DMS153 treated with DMSO at 0.1 percent for 48 hours (cell line): ENCODE results near the gene MRPL43.
"Not testable (repeated sequence)": the region's sequence is repeated elsewhere in the genome, so short reads cannot be mapped to it uniquely, and the experiment has no call there.

ENCODE experiments used
- DNase-seq: peaks from one replicate; lab custom pipeline; 2025; ENCODE audit not compliant: unreplicated experiment; lab: John Stamatoyannopoulos, UW

MRPL43 gene

GRCh38 chr10:100986952-100987684 lies at the start of gene MRPL43, which contains the start of gene TWNK:
MRPL43 (minus strand) TSS chr10:100987497; CDS start chr10:100987443, 54 bp downstream.
TWNK (plus strand) TSS chr10:100987543; CDS start chr10:100988211, 668 bp downstream.
- peak; percentile 42 for DNase-seq

DNA sequence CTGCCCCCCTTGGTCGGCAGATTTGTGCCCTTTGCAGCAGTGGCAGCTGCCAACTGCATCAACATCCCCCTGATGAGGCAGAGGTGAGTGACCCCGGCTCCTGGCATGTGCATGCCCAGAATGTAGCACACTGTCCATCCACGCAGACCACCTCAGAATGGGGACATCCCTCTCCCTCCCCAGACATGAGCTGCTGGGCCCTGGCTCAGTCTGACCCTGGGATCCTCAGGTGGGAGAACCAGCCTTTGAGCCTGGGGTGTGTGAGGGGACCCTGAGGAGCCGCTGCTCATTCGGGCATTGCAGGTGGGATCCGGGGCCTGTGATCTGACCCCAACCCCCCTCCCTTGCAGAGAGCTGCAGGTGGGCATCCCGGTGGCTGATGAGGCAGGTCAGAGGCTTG lies 49.4 kb upstream of the MRPL43 start:
- DNase-seq = no peak

GRCh38 chr10:101035916-101036702 lies 48.8 kb upstream of the MRPL43 start:
- no peak for DNase-seq

DNA sequence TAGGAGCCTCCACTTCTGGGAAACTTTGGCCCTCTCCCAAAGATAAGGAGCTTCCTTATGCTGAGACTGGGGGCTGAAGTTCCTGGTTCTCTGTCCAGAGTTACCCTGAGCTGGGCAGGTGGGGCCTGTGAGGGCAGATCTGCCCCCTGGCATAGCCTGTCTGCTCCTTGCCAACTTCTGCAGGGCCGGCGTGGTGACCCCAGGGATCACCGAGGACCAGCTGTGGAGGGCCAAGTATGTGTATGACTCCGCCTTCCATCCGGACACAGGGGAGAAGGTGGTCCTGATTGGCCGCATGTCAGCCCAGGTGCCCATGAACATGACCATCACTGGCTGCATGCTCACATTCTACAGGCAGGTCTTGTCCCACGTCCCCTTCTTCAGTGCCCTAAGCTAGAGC lies 48.0 kb upstream of the MRPL43 start:
- no peak for DNase-seq

- DNase-seq = not testable (repeated sequence)
These were observed 47.1 kb upstream of the MRPL43 start for GRCh38 chr10:101034404-101034803.

- DNase-seq = no peak
These were observed 46.0 kb upstream of the MRPL43 start for GRCh38 chr10:101033276-101033675.

GRCh38 chr10:101032637-101033224 lies 45.4 kb upstream of the MRPL43 start:
- no peak for DNase-seq

DNA sequence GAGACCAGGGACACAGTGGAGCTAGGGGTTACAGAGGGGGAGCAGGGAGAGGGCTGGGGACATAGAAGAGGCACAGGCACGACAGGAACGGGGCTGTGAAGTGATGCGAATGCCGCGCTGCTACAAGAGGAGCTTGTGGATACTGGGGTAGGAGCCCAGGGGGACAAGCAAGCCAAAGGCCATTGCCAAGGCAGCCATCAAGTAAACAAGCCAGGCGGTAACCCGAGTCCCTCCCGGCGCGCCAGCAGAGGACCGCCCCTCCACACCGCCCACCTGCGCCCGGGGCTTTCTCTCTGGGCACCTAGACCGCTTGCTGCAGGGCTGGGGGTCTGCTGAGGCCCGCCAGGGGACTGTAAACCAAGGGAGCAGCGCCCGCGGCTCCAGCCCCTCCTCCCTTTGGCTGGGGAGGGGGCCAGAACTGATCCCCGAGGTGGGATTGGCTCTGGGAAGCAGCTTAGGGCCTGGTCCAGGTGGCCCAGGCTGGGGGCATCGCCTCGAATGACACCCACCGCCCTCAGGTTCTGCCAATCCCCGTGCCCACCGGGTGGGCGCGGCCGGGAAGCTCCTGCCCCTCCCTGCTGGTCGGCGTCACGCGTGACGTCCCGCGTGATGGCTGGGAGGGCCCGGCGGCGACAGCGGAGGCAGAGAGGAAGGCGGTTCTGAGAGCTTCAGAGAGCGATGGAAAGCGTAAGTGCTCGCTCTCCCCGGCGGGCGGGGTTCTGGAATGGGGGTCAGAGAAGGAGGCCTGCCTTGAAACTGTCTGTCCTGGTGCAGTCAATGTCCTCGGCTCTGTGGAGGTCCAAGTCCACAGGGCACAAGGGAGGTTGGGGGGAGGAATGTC lies 44.7 kb upstream of the MRPL43 start:
- DNase-seq = peak; percentile 21

GRCh38 chr10:101031128-101031795 lies 44.0 kb upstream of the MRPL43 start, which contains the start of the genes PDZD7 and SFXN3:
PDZD7 (minus strand) TSS chr10:101031129; CDS start chr10:101030219, 910 bp downstream.
SFXN3 (plus strand) TSS chr10:101031234; CDS start chr10:101034695, 3,461 bp downstream.
- DNase-seq = peak; percentile 90

DNA sequence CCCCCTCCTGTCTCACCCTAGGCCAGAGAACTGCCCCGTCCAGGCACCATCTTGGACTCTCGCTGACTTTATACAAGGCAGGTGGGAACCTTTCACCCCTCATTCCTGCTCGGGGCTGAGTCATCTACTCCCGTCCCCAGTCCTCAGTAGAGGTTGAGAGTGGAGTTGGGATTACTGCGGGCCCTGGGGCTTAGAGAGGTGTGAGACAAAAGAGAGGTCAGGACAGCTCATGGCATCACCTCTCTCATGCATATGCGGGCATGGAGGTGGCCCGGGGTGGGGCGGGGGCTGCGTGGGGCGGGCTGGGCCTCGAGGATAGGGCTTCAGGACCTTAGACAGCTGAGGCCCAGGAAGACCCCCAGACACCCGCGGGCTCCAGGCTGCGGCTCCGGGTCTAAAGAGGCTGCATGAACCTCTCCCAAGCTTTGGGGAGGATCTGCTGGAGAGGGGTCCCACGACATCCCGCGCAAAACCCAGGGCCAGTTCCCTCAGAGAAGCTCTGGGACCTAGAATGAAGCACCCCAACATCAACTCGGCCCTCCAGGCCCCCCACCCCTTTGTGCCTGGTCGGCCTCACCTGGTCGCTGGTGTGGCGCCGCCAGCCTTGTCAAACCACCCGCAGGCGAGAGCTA lies 43.3 kb upstream of the MRPL43 start:
- DNase-seq = no peak

DNA sequence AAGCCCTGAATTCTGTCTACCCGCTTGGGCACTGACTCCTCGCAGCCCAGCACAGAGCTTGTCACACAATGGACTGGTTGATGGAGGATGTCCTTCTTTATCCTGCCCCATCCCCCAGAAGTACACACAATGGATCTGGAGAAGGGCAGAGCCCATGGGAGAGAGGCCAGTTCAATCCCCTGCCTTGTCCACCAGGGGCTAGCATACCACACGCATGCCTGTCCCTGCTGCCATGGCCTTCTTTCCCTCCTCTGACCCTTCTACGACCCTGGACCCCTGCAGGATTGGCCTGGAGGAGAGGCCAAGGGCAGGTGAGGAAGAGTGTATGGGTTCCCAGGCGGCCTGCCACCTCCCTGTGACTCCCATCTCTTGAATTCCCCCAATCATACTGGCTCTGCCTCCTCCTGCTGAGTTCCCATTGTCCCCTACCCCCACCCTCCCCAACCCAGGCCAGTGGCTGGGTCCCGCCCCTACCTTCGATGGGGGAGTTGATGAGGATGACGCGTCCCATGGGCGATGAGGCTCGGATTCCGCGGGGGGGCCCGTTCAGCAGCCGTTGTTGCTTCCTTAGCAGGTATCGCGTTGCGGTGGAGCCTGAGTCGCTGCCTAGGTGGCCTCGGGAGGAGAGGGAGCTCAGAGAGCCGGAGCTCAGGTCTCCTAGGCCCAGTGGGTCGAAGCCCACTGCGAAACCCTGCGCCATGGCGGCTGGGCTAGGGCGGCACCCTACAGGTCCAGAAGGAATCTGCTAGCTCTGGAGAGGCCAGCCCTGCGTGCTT lies 42.4 kb upstream of the MRPL43 start:
- DNase-seq = no peak

GRCh38 chr10:101028446-101029337 lies 41.4 kb upstream of the MRPL43 start:
- DNase-seq = no peak

GRCh38 chr10:101027106-101027720 lies 39.9 kb upstream of the MRPL43 start:
- no peak for DNase-seq

- DNase-seq = no peak
These were observed 35.8 kb upstream of the MRPL43 start for GRCh38 chr10:101022967-101023705.

DNA sequence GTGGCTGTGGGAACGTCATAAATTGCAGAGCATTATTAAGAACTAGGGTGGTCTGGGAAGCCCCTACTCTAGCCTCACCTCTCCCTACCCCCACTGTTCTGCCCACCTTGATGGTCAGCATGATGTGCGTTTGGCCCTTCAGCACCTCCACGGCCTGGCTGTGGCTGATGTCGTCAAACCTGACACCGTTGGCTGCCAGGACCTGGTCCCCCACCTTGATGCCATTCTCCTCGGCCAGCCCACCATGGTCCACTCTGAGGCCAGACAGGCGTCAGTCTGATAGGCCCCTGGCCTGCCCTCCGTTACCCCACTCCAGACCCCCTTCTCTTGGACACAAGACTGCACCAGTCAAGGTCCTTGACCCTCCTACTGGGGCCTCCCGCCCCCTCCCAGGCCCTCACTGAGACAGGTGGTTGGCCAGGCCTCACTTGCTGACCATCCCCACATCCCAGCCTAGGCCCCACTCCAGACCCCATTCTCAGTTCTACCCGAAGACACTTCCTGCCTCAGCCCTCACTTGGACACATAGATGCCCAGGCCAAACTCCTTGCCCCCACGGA lies 34.5 kb upstream of the MRPL43 start:
- DNase-seq = no peak

GRCh38 chr10:101021239-101021638 lies 33.9 kb upstream of the MRPL43 start:
- DNase-seq = no peak
